Measurements from ENCODE around the gene TNFRSF18. TPM values are rescaled to one million over a fixed set of nuclear protein-coding genes. Genes with fewer than 3 reads are reported as not detected.

Gene TNFRSF18
- total and polyA plus RNA-seq, 5 donors = 0.14 to 0.38 TPM; not detected in 3

DNA sequence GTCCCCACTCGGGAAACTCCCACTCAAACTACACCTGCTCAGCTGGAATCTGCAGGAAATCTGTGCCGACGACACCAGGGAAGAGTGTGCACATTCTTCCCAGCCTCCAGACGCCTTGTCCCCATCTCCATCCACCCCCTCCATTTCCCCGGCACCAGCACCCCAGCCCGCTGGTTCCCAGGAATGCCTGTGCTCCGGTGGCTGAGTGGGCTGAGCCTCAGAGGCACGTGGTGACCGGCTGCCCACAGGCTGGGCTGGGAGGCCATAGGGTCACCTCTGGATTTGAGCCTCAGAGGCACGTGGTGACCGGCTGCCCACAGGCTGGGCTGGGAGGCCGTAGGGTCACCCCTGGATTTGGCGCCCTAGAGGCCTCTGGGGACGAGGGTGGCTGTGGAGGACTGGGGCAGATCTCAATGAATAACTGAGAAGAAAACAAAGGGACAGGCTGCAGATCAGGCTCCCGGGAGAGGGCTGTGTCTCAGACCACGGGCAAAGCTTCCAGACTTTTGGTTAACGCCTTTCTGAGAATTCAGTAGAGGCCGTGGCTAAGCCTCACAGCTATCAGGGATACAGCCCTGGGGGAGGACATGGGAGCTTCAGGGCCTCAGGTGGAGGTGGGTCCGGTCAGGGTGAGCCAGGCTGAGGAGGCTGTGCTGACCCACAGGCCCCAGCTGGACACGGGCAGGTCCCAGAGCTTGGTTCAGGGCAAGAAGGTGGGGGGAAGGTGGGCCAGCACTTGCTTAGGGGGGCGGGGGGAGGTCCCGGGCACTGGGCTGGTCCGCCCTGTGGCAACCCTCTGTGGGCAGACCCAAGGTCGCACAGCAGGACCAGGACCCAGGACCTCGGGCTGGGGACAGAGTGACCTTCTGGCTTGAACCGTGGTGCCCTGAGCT, 50.0 kb downstream of the TNFRSF18 start:
- Histone ChIP-seq H3K27me3 (ENCODE audit: control insufficient read depth, insufficient read depth) (no peaks in the 10 kb centered on the region), H3K9me3 (ENCODE audit: control insufficient read depth, low read length) (no peaks in the 10 kb centered on the region), H3K4me3 (ENCODE audit: low read length) (no peak overlapping the region), H3K27ac (ENCODE audit: low read length) (no peak overlapping the region), H3K4me1 (ENCODE audit: control insufficient read depth, insufficient read depth, low read length) (no peaks in the 10 kb centered on the region)
- DNase-seq = no peak
- WGBS = 68% methylated on average over 26 of the region's 26 CpGs
- no peak for ATAC-seq
- intact Hi-C loops (cut with DNase I) = no loop called here

GRCh38 chr1:1155258-1155657, 51.1 kb downstream of the TNFRSF18 start:
- WGBS = 54% methylated on average over 10 of the region's 10 CpGs
- Histone ChIP-seq H3K4me1 (ENCODE audit: control insufficient read depth, insufficient read depth, low read length) (no peaks in the 10 kb centered on the region), H3K9me3 (ENCODE audit: control insufficient read depth, low read length) (no peaks in the 10 kb centered on the region), H3K27ac (ENCODE audit: low read length) (no peak overlapping the region), H3K27me3 (ENCODE audit: control insufficient read depth, insufficient read depth) (no peaks in the 10 kb centered on the region), H3K4me3 (ENCODE audit: low read length) (no peak overlapping the region)
- DNase-seq = no peak
- intact Hi-C loops (cut with DNase I) = no loop called here
- ATAC-seq = no peak

DNA sequence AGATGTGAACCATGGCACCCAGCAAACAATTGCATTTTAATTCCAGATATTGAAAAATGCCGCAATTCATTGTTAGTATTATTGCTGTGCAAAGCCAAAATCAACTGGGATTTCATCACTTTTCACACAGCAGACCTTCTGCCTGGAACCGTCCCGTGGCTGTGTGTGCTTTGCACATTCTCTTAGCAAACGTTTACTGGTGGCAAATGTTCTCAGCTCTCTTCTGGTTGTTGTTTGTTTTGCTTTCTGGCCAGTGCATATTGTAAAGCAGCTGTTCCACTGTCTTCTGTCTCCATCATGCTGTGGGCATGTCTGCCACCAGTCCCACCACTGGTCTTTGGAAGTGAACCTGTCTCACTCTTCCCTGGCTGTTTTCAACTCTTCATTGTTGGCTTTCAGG, 52.5 kb downstream of the TNFRSF18 start:
- no peak for DNase-seq
- Histone ChIP-seq H3K4me1 (ENCODE audit: control insufficient read depth, insufficient read depth, low read length) (no peaks in the 10 kb centered on the region), H3K27ac (ENCODE audit: low read length) (no peak overlapping the region), H3K27me3 (ENCODE audit: control insufficient read depth, insufficient read depth) (no peaks in the 10 kb centered on the region), H3K9me3 (ENCODE audit: control insufficient read depth, low read length) (no peaks in the 10 kb centered on the region), H3K4me3 (ENCODE audit: low read length) (no peak overlapping the region)
- ATAC-seq = no peak
- WGBS = 59% methylated on average over 4 of the region's 4 CpGs
- intact Hi-C loops (cut with DNase I) = no loop called here

Small RNAs within 50 kb of the gene (microRNA-seq; reads per million reads assigned to microRNA genes)
- 3.7 to 4.6 reads per million in 2 donors for gene MIR200A
- gene MIR200B = 8.0 to 10.1 reads per million in 2 donors
- 0.84 to 1.6 reads per million in 2 donors for gene MIR429

Other genes with a start within 250 kb of the TNFRSF18 start
- gene NOC2L, start 247.3 kb downstream of the TNFRSF18 start, total RNA-seq = 10 to 100 TPM; 43.6 to 48.6 (median 45.5) TPM
- 44.3 TPM for gene NOC2L, start 247.3 kb downstream of the TNFRSF18 start, polyA plus RNA-seq
- 1 to 10 TPM; 5.0 to 9.7 (median 6.6) TPM for gene KLHL17, start 246.0 kb downstream of the TNFRSF18 start, total RNA-seq
- gene KLHL17, start 246.0 kb downstream of the TNFRSF18 start, polyA plus RNA-seq = 5.3 TPM
- gene PLEKHN1, start 240.1 kb downstream of the TNFRSF18 start, total RNA-seq = under 1 TPM in 1 of 4 donors, not detected in 3; 0.41 TPM
- 0.14 TPM for gene PLEKHN1, start 240.1 kb downstream of the TNFRSF18 start, polyA plus RNA-seq
- 10 to 100 TPM; 44.4 to 78.0 (median 57.4) TPM for gene PERM1, start 224.5 kb downstream of the TNFRSF18 start, total RNA-seq
- gene PERM1, start 224.5 kb downstream of the TNFRSF18 start, polyA plus RNA-seq = 112 TPM
- gene HES4, start 206.5 kb downstream of the TNFRSF18 start, total RNA-seq = 10 to 100 TPM; 37.3 to 62.5 (median 38.6) TPM
- gene HES4, start 206.5 kb downstream of the TNFRSF18 start, polyA plus RNA-seq = 25.7 TPM
- gene ISG15, start 193.1 kb downstream of the TNFRSF18 start, total RNA-seq = 10 to 100 TPM; 16.1 to 36.4 (median 21.6) TPM
- gene ISG15, start 193.1 kb downstream of the TNFRSF18 start, polyA plus RNA-seq = 65.5 TPM
- gene AGRN, start 186.5 kb downstream of the TNFRSF18 start, total RNA-seq = 10 to 100 TPM; 17.1 to 26.4 (median 21.4) TPM
- 12.0 TPM for gene AGRN, start 186.5 kb downstream of the TNFRSF18 start, polyA plus RNA-seq
- not detected for gene RNF223, start 132.3 kb downstream of the TNFRSF18 start, total RNA-seq
- gene RNF223, start 132.3 kb downstream of the TNFRSF18 start, polyA plus RNA-seq = not detected
- 1 to 10 TPM; 4.9 to 5.6 (median 5.4) TPM for gene C1orf159, start 90.5 kb downstream of the TNFRSF18 start, total RNA-seq
- gene C1orf159, start 90.5 kb downstream of the TNFRSF18 start, polyA plus RNA-seq = 6.8 TPM
- not detected for gene TTLL10, start 32.7 kb downstream of the TNFRSF18 start, total RNA-seq
- gene TTLL10, start 32.7 kb downstream of the TNFRSF18 start, polyA plus RNA-seq = 0.09 TPM
- 1 to 10 TPM; 1.0 to 2.0 (median 1.2) TPM for gene TNFRSF4, start 7.6 kb upstream of the TNFRSF18 start, total RNA-seq
- gene TNFRSF4, start 7.6 kb upstream of the TNFRSF18 start, polyA plus RNA-seq = 2.3 TPM
- gene SDF4, start 25.4 kb upstream of the TNFRSF18 start, total RNA-seq = 100 to 1,000 TPM; 156 to 215 (median 168) TPM
- gene SDF4, start 25.4 kb upstream of the TNFRSF18 start, polyA plus RNA-seq = 165 TPM
- 10 to 100 TPM; 10.2 to 13.3 (median 12.0) TPM for gene B3GALT6, start 25.6 kb upstream of the TNFRSF18 start, total RNA-seq
- gene B3GALT6, start 25.6 kb upstream of the TNFRSF18 start, polyA plus RNA-seq = 9.1 TPM
- 1 to 10 TPM in 2 of 4 donors, under 1 TPM in 1, not detected in 1; 0.94 to 2.4 (median 1.1) TPM for gene C1QTNF12, start 40.1 kb upstream of the TNFRSF18 start, total RNA-seq
- 0.36 TPM for gene C1QTNF12, start 40.1 kb upstream of the TNFRSF18 start, polyA plus RNA-seq
- 10 to 100 TPM; 34.9 to 41.2 (median 37.1) TPM for gene UBE2J2, start 67.3 kb upstream of the TNFRSF18 start, total RNA-seq
- 38.4 TPM for gene UBE2J2, start 67.3 kb upstream of the TNFRSF18 start, polyA plus RNA-seq
- gene SCNN1D, start 73.8 kb upstream of the TNFRSF18 start, total RNA-seq = 1 to 10 TPM; 2.7 to 6.2 (median 4.8) TPM
- gene SCNN1D, start 73.8 kb upstream of the TNFRSF18 start, polyA plus RNA-seq = 3.4 TPM
- gene ACAP3, start 101.3 kb upstream of the TNFRSF18 start, total RNA-seq = 10 to 100 TPM; 33.1 to 61.8 (median 42.8) TPM
- 37.4 TPM for gene ACAP3, start 101.3 kb upstream of the TNFRSF18 start, polyA plus RNA-seq
- 10 to 100 TPM; 11.3 to 14.1 (median 12.5) TPM for gene PUSL1, start 102.0 kb upstream of the TNFRSF18 start, total RNA-seq
- gene PUSL1, start 102.0 kb upstream of the TNFRSF18 start, polyA plus RNA-seq = 13.1 TPM
- 10 to 100 TPM; 53.1 to 61.7 (median 58.7) TPM for gene INTS11, start 118.1 kb upstream of the TNFRSF18 start, total RNA-seq
- 70.3 TPM for gene INTS11, start 118.1 kb upstream of the TNFRSF18 start, polyA plus RNA-seq
- 10 to 100 TPM; 24.0 to 29.0 (median 27.0) TPM for gene CPTP, start 118.2 kb upstream of the TNFRSF18 start, total RNA-seq
- gene CPTP, start 118.2 kb upstream of the TNFRSF18 start, polyA plus RNA-seq = 53.9 TPM
- gene TAS1R3, start 124.7 kb upstream of the TNFRSF18 start, total RNA-seq = under 1 TPM; 0.33 to 0.51 (median 0.38) TPM
- gene TAS1R3, start 124.7 kb upstream of the TNFRSF18 start, polyA plus RNA-seq = 0.66 TPM
- gene DVL1, start 142.8 kb upstream of the TNFRSF18 start, total RNA-seq = 10 to 100 TPM; 64.4 to 87.4 (median 66.3) TPM
- gene DVL1, start 142.8 kb upstream of the TNFRSF18 start, polyA plus RNA-seq = 70.0 TPM
- gene MXRA8, start 152.0 kb upstream of the TNFRSF18 start, total RNA-seq = 10 to 100 TPM; 21.9 to 38.8 (median 36.3) TPM
- 39.5 TPM for gene MXRA8, start 152.0 kb upstream of the TNFRSF18 start, polyA plus RNA-seq
- 100 to 1,000 TPM; 175 to 210 (median 188) TPM for gene AURKAIP1, start 168.6 kb upstream of the TNFRSF18 start, total RNA-seq
- gene AURKAIP1, start 168.6 kb upstream of the TNFRSF18 start, polyA plus RNA-seq = 331 TPM
- gene CCNL2, start 192.7 kb upstream of the TNFRSF18 start, total RNA-seq = 10 to 100 TPM; 61.2 to 83.1 (median 67.2) TPM
- gene CCNL2, start 192.7 kb upstream of the TNFRSF18 start, polyA plus RNA-seq = 81.7 TPM
- gene MRPL20, start 200.7 kb upstream of the TNFRSF18 start, total RNA-seq = 100 to 1,000 TPM; 121 to 144 (median 132) TPM
- 190 TPM for gene MRPL20, start 200.7 kb upstream of the TNFRSF18 start, polyA plus RNA-seq
- gene ANKRD65, start 214.7 kb upstream of the TNFRSF18 start, total RNA-seq = 1 to 10 TPM; 1.6 to 3.6 (median 2.9) TPM
- 4.5 TPM for gene ANKRD65, start 214.7 kb upstream of the TNFRSF18 start, polyA plus RNA-seq
- 10 to 100 TPM; 25.0 to 38.6 (median 25.6) TPM for gene VWA1, start 229.1 kb upstream of the TNFRSF18 start, total RNA-seq
- gene VWA1, start 229.1 kb upstream of the TNFRSF18 start, polyA plus RNA-seq = 17.3 TPM
- 1 to 10 TPM; 1.3 to 3.4 (median 2.2) TPM for gene ATAD3C, start 243.1 kb upstream of the TNFRSF18 start, total RNA-seq
- 0.52 TPM for gene ATAD3C, start 243.1 kb upstream of the TNFRSF18 start, polyA plus RNA-seq

Data from right cardiac atrium (tissue), 5 donors.